HG03521 (cell line): ENCODE measurements around the gene FOXO6.

Experiments used
- ATAC-seq: cut with Tn5 transposase; IDR thresholded peaks from one replicate; pipeline ENCODE4 v1.9.1; 2021; ENCODE audit warnings: mild to moderate bottlenecking, moderate library complexity; ENCODE audit not compliant: unreplicated experiment

The FOXO6 gene

DNA sequence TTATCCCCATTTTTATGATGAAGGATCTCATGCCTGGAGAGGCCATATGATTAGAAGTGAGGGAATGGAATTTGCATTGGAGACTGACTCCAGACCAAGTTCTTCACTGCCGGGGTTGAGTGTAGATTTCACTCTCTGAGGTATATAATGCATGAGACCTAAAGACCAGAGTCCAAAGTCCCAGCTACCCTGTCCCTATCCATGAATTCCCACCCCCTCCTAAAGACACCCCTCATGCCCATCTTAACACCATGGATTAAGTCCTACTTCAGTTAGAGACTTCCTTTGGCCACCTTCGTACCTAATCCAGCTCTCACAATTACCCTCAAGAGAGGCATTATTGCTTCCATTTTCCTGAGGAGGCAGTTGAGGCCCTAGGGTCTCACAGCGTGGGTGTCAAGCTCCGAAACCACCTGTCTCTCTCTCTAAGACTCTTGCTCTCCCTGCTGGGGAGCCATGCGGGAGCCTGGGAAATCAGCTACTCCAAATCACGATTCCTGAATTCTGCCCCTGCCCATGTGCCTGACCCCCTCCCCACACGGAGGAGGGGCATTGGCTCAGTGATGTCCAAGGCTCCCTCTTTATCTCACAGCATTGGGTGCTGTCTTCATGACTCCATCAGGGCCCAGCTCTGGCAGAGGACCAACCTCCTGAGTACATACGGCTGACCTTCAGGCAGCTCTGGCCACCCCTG is 11.7 kb upstream of the FOXO6 start:
- ATAC-seq: no peak

DNA sequence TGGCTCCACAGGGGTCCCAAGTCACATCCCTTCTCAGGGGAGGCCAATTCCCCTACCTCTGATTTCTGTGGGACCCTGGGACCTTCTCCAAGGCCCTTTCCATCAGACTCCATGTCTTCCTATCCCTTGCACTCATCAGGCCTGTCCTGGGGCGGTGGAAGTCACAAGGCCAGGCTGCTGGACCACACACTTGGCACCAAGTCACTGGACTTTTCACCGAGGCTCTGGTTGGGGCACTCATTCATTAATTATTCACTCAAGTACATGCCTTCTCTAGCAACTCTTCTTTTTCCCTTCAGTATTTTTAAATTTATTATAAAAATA is 11.2 kb upstream of the FOXO6 start:
- no peak for ATAC-seq

DNA sequence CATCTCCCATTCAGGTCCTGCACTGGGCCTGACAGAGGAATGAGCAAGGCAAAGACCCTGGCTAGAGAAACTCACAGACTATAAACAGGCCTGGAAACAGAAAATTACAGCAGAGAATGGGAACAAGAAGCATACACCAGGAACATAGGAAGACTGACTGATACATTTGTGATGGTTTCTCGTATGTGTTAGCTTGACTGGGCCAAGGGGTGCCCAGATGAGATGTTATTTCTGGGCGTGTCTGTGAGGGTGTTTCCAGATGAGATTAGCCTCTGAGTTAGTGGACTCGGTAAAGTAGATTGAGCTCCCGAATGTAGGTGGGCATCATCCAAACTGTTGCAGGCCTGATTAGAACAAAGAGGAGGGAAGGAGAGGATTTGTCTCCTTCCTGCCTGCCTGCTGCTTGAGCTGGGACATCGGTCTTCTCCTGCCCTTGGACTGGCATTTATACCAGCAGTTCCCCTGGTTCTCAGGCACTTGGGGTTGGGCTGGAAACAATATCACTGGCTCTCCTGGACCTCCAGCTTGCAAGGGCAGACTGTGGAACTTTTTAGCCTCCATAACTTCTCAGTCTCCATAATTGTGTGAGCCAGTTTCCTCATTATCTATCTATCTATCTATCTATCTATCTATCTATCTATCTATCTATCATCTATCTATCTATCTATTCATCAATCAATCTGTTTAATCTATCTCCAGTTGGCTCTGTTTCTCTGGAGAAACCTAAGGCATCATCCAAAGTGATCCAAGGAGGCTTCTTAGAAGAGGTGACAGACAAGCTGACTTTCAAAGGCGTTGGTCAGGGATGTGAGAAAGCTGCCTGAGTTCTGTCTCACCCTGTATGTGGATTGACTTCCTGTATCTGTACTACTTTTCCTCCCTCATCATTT is 9.7 kb upstream of the FOXO6 start:
- no peak for ATAC-seq

DNA sequence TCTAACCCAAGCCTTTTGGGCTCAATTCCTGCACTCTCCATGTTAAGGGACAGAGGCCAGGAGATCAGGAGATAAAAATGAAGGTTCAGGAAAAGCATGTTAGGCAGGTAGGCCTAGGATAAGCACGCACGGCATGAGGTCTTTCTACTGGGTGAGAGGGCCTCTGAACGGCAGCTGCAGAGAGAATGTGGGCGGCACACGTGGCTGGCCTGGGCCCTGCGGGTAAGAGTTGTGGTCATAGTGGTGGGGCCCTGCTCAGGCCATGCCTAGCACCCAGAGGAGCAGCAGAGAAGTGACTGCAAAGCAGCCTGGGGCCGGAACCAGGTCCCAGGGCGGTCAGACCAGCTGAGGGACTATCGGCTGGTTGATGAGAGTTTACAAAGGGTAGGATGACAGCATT is 7.5 kb upstream of the FOXO6 start:
- ATAC-seq: no peak

DNA sequence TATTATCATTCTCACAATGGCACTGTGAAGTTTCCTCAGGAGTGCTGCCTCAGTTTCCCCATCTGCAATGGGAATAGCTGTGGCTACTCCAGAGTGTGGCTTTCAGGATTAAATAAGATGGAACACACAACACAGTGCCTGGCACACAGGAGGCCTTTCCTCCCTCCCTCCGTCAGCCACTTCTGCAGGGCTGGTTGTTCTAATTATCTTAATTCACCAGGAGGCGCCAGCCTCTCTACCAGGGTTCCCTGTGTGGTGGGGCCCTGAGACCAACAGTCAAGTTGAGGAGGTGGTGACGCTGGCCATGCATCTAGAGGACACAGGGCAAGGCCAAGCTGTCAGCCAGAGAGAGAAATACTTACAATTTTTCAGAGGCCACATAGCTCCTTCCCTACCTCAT is 6.3 kb upstream of the FOXO6 start:
- no peak for ATAC-seq

GRCh38 chr1:41355356-41355755 is 5.9 kb upstream of the FOXO6 start:
- no peak for ATAC-seq

DNA sequence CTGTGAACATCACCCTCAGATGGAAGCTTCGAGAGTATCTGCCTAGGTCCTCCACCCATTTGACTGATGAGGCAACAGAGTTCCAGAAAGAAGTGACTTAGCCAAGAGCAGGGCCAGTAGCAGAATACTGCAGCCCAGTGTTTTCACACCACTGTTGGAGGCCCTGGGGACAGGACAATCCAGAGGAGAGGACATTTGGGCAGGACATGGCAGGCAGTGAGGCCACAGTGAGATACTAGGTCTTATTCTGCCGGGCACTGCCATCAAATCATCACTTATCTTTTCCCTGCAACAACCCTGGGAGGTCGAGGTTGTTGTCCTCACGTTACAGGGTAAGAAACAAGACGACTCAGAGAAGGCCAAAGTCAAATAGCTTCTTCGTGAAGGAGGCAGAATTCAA is 5.5 kb upstream of the FOXO6 start:
- ATAC-seq: no peak

GRCh38 chr1:41356752-41357151 is 4.5 kb upstream of the FOXO6 start:
- no peak for ATAC-seq

- ATAC-seq: no peak
These were observed 3.7 kb upstream of the FOXO6 start for GRCh38 chr1:41357451-41358101.

GRCh38 chr1:41358131-41359021 is 2.9 kb upstream of the FOXO6 start:
- no peak for ATAC-seq

DNA sequence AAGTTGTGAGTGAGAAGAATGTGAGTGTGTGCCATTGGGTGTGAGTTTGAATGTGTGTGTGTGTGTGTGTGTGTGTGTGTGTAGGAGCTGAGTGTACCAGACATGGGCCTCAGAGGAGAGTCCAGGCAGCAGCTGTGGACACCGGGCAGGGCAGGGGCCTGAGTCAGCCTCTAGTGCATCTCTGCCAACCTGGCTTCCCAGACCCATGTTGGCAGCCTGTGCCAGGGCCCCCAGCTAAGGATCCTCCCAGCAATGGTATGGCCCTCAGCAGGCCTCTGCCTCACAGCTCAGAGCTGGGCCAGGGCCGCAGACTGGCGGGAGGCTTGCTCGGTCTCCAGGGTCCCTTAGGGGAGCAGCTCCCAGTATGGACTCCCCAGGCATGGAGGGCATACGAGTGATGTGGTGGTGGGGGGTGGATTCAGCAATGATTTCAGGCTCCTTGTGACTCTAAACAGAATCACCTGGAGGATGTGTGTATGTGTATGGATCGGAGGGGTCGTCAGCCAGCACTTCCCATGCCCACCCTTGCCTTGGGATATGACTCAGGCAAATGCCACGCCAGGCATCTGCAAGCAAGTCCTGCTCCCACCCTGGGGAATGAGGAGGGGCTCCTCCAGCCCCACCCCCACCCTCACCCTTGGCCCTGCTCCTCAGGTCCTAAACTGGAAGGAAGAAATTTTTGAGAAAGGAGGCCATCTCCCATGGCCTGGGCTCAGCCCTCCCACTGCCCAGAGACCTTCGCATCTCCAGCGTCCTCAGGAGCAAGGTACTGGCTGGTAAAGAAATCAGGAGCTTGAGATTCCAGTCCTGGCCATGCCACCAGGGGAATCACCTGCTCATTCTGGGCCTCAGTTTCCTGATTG is 1.8 kb upstream of the FOXO6 start:
- ATAC-seq: no peak

- ATAC-seq: no peak
These were observed 1.0 kb upstream of the FOXO6 start for GRCh38 chr1:41360074-41360785.

GRCh38 chr1:41361495-41362356 is 492 bp downstream of the FOXO6 start:
- peak; percentile 22 for ATAC-seq

- no peak for ATAC-seq
These were observed 1.1 kb downstream of the FOXO6 start for GRCh38 chr1:41362357-41362721.

- ATAC-seq: no peak
These were observed 1.7 kb downstream of the FOXO6 start for GRCh38 chr1:41362749-41363590.

- ATAC-seq: no peak
These were observed 2.5 kb downstream of the FOXO6 start for GRCh38 chr1:41363591-41364320.
